OCI-LY3 (cell line): ENCODE measurements around the gene ST6GAL1.

Experiments
- H2AFZ ChIP-seq: fragments of 200-600, 300-600 bp; shearing (Covaris generic); 2 replicates; pipeline ENCODE4 v1.6.0; 2014; ENCODE audit warnings: antibody characterized with exemption, low read depth, low read length
- H3K27ac ChIP-seq: fragments of 200-600, 300-600 bp; sonication (generic); 2 replicates; pipeline ENCODE4 v1.5.1; 2014; ENCODE audit warnings: mild to moderate bottlenecking, low read length, moderate library complexity, mixed read lengths
- H3K27me3 ChIP-seq: fragments of 200-600, 300-600 bp; sonication (generic); 2 replicates; pipeline ENCODE4 v1.6.1; 2014; ENCODE audit warnings: low read depth, low read length, mixed read lengths
- H3K36me3 ChIP-seq: fragments of 200-600, 300-600 bp; sonication (generic); replicated peaks from 2 replicates; pipeline ENCODE3; 2014; ENCODE audit warnings: low read depth, low read length, mixed read lengths
- H3K4me1 ChIP-seq: fragments of 300-600, 200-600 bp; sonication (generic); 2 replicates; pipeline ENCODE4 v1.6.1; 2014; ENCODE audit warnings: low read length, mixed read lengths
- H3K4me2 ChIP-seq: fragments of 200-600, 300-600 bp; sonication (generic); 2 replicates; pipeline ENCODE4 v1.6.1; 2014; ENCODE audit warnings: low read length, mixed read lengths
- H3K4me3 ChIP-seq: fragments of 300-600, 200-600 bp; sonication (generic); 2 replicates; pipeline ENCODE4 v1.5.1; 2014; ENCODE audit warnings: antibody characterized with exemption, mild to moderate bottlenecking, low read length, moderate library complexity
- H3K79me2 ChIP-seq: fragments of 300-600, 200-600 bp; shearing (Covaris generic); 2 replicates; pipeline ENCODE4 v1.6.1; 2014; ENCODE audit warnings: mild to moderate bottlenecking, low read length, mixed read lengths
- H3K9ac ChIP-seq: fragments of 300-600, 200-600 bp; shearing (Covaris generic); 2 replicates; pipeline ENCODE4 v1.6.0; 2014; ENCODE audit warnings: mild to moderate bottlenecking, low read length, moderate library complexity
- H3K9me3 ChIP-seq: fragments of 200-600, 300-600 bp; shearing (Covaris generic); 2 replicates; pipeline ENCODE4 v1.6.1; 2014; ENCODE audit warnings: low read length, mixed read lengths; ENCODE audit not compliant: insufficient read depth
- H4K20me1 ChIP-seq: fragments of 200-600, 300-600 bp; sonication (generic); 2 replicates; pipeline ENCODE4 v1.6.1; 2016; ENCODE audit warnings: low read length, mixed read lengths; ENCODE audit not compliant: insufficient read depth
- CTCF ChIP-seq: fragments of 200-600, 300-600 bp; sonication (generic); IDR thresholded peaks from 2 replicates; pipeline ENCODE4 v1.5.1; 2014; ENCODE audit warnings: antibody characterized with exemption, low read length, low read depth
- EZH2phosphoT487 ChIP-seq: fragments of 200-600 bp; shearing (Covaris generic); IDR thresholded peaks from 2 replicates; pipeline ENCODE4 v1.6.1; 2018; ENCODE audit warnings: antibody characterized with exemption, mixed run types, low read depth

Gene ST6GAL1

DNA sequence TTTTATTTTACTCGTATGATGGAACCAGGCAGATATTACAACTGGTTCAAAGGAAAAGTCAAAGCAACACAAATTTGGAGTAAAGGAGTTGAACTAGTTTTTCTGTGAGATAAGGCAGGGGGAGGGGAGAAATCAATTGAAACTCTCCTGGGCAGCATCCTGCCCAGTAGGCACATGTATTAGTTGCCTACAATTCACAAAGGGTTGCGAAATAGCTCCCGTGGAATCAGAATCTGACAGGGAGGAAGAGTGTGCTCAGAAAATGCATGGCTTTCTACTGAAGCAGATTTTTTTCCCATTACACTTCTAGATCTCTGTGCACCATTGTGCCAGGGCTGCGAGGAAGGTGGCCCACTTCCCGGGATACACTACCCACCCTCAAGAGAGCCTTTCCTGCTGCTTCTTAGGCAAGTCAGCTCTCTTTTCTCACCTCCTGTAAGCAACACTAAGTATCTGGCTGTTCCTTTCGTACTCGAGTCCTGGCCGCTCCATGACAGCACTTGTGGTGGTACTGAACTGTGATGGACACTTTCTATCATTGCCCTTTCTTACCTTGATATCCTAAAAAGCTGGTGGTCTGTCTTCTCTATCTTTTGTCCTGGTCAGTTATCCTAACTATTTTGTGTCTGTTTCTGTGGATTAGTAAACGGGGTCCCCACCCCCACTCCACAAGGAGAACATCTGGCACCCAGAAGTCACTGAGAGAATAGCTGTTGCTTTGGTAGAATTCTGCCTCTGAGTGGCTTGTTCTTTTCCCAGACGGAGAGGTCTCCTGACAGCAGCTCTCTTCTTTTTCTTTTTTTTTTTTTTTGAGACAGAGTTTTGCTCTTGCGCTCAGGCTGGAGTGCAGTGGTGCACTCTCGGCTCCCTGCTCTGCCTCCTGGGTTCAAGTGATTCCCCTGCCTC, 134.1 kb downstream of the ST6GAL1 start:
- peaks cover 45% of the 10 kb centered on the region for H3K79me2 ChIP-seq
- no peaks in the 10 kb centered on the region for H3K27me3 ChIP-seq
- H3K4me3 ChIP-seq = no peak overlapping the region
- H2AFZ ChIP-seq = no peak overlapping the region
- peak overlapping the region; percentile 85 for H3K27ac ChIP-seq
- TF ChIP-seq EZH2phosphoT487 (no peak), CTCF (no peak)
- H3K4me2 ChIP-seq = peak overlapping the region; percentile 43
- H4K20me1 ChIP-seq = no peaks in the 10 kb centered on the region
- peaks cover 53% of the 10 kb centered on the region for H3K36me3 ChIP-seq
- H3K9ac ChIP-seq = peak overlapping the region; percentile 67
- H3K9me3 ChIP-seq = no peaks in the 10 kb centered on the region; the same call in 1 of the 2 replicates
- H3K4me1 ChIP-seq = peaks cover 69% of the 10 kb centered on the region

DNA sequence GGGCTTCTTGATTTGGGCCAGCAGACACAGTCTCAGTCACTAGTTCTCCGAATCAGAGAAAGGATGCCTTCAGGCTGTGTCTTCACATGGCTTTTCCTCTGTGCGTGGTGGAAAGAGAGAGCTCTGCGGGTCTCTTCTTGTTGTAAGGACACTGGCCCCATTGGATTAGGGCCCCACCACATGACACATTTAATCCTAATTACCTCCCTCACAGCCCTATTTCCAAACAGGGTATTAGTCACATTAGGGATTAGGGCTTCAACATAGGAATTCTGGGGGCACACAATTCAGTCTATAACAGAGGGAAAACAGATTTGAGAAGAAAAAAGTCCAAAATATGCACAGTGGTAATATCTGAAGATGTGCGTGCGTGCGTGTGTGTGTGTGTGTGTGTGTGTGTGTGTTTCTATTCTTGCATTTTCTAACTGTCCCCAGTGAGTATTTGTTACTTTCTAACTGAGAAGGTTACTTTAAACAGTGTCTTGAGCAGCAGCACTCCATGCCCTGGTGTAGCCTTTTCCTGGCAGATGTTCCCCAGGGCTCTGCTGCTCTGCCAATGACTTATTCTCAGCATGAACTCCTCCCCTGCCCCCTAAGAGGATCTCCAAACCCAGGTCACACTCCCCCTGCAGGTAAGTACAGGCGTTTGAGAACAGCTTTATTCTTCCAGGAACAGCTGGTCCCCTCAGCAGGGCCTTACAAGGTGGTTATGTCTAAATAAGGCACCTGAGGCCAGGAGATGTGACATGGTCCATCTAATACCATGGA, 136.1 kb downstream of the ST6GAL1 start:
- H3K27ac ChIP-seq = peak overlapping the region; percentile 85
- H3K36me3 ChIP-seq = peaks cover 52% of the 10 kb centered on the region
- no peaks in the 10 kb centered on the region for H3K27me3 ChIP-seq
- H3K9me3 ChIP-seq = no peaks in the 10 kb centered on the region; the same call in 1 of the 2 replicates
- no peaks in the 10 kb centered on the region; the same call in 1 of the 2 replicates for H4K20me1 ChIP-seq
- peak overlapping the region; percentile 64 for H3K9ac ChIP-seq
- 0 out of 2 replicates have a peak overlapping the region, but pooled peaks have one; percentile 1 for H3K4me3 ChIP-seq
- H3K4me1 ChIP-seq = peaks cover 78% of the 10 kb centered on the region
- no peak overlapping the region for H2AFZ ChIP-seq
- H3K4me2 ChIP-seq = peak overlapping the region; percentile 43
- TF ChIP-seq CTCF (no peak; the same call in 1 of the 2 replicates), EZH2phosphoT487 (no peak)
- peaks cover 49% of the 10 kb centered on the region for H3K79me2 ChIP-seq

DNA sequence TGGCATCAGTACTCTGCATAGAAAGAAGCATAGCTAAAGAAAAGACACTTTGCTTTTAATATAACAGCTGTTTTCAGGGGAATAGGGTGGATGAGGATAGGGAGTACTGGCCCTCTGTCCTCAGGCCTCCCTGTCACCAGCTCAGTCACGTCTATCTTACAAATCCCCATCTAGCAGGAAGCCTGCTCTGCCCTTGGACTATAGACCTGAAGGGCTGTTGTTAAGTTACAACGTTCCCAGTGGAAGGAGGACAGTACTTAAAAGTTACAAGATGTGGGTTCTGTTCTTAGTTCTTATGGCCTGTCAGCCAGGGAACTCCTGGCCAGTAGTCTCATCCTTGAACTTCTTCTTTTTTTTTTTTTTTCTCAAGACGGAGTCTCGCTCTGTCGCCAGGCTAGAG, 138.5 kb downstream of the ST6GAL1 start:
- no peaks in the 10 kb centered on the region; the same call in 1 of the 2 replicates for H3K9me3 ChIP-seq
- TF ChIP-seq CTCF (no peak), EZH2phosphoT487 (no peak)
- H3K4me2 ChIP-seq = no peak overlapping the region
- H3K4me1 ChIP-seq = peaks cover 72% of the 10 kb centered on the region
- 0 out of 2 replicates have a peak overlapping the region, but pooled peaks have one; percentile 13 for H3K27ac ChIP-seq
- H4K20me1 ChIP-seq = peaks cover 6% of the 10 kb centered on the region; the same call in 1 of the 2 replicates
- H3K79me2 ChIP-seq = peaks cover 53% of the 10 kb centered on the region
- peaks cover 64% of the 10 kb centered on the region for H3K36me3 ChIP-seq
- H3K4me3 ChIP-seq = no peak overlapping the region
- H3K9ac ChIP-seq = no peak overlapping the region
- H3K27me3 ChIP-seq = no peaks in the 10 kb centered on the region
- H2AFZ ChIP-seq = no peak overlapping the region
